NCI-H2171 treated with DMSO at 0.1 percent for 48 hours (cell line): ENCODE data around the gene KCNK6.

ENCODE experiments used
- DNase-seq: peaks from one replicate; lab custom pipeline; 2025; lab: John Stamatoyannopoulos, UW

The KCNK6 gene

GRCh38 chr19:38324431-38324830 lies 4.8 kb downstream of the KCNK6 start:
- DNase-seq, result no peak

GRCh38 chr19:38326591-38326990 lies 6.9 kb downstream of the KCNK6 start:
- no peak for DNase-seq

GRCh38 chr19:38329651-38330050 lies 10.0 kb downstream of the KCNK6 start:
- DNase-seq, result no peak

- DNase-seq, result no peak
Observed at GRCh38 chr19:38331728-38332127, 12.1 kb downstream of the KCNK6 start.

GRCh38 chr19:38333245-38333644 lies 13.6 kb downstream of the KCNK6 start:
- DNase-seq, result no peak

- DNase-seq, result peak; percentile 96
Observed at GRCh38 chr19:38335949-38336637, 16.4 kb downstream of the KCNK6 start.

GRCh38 chr19:38336638-38337359 lies 17.2 kb downstream of the KCNK6 start:
- DNase-seq, result peak; percentile 98

- no peak for DNase-seq
Observed at GRCh38 chr19:38337360-38337653, 17.7 kb downstream of the KCNK6 start.

- DNase-seq, result peak; percentile 60
Observed at GRCh38 chr19:38339011-38339410, 19.4 kb downstream of the KCNK6 start.

GRCh38 chr19:38340927-38341326 lies 21.3 kb downstream of the KCNK6 start:
- no peak for DNase-seq

GRCh38 chr19:38346837-38347236 lies 27.2 kb downstream of the KCNK6 start:
- DNase-seq, result no peak

GRCh38 chr19:38350883-38351282 lies 31.2 kb downstream of the KCNK6 start:
- no peak for DNase-seq

- DNase-seq, result peak; percentile 69
Observed at GRCh38 chr19:38351865-38352395, 32.3 kb downstream of the KCNK6 start.

- DNase-seq, result peak; percentile 98
Observed at GRCh38 chr19:38352611-38353010, 33.0 kb downstream of the KCNK6 start.

- no peak for DNase-seq
Observed at GRCh38 chr19:38355728-38356725, 36.4 kb downstream of the KCNK6 start.

- DNase-seq, result no peak
Observed at GRCh38 chr19:38358071-38358470, 38.4 kb downstream of the KCNK6 start.

GRCh38 chr19:38359242-38360021 lies 39.8 kb downstream of the KCNK6 start:
- DNase-seq, result no peak

GRCh38 chr19:38360351-38360750 lies 40.7 kb downstream of the KCNK6 start:
- no peak for DNase-seq

GRCh38 chr19:38360839-38361631 lies 41.4 kb downstream of the KCNK6 start:
- no peak for DNase-seq

GRCh38 chr19:38361633-38362075 lies 42.0 kb downstream of the KCNK6 start:
- DNase-seq, result peak; percentile 89
